ENCODE measurements around the gene NHEJ1.

GRCh38 chr2:219076253-219076652, 84.4 kb downstream of the NHEJ1 start:
- TF ChIP-seq POLR2AphosphoS5 (IDR thresholded peaks at IDR 0.05; ENCODE audit: low read depth, low read length): no peak
- TF ChIP-seq TAF1 (IDR thresholded peaks at IDR 0.05; ENCODE audit: borderline replicate concordance, low read depth, low read length): no peak
